B cell (primary cell): ENCODE data around the gene C3. TPM values are rescaled to one million over a fixed set of nuclear protein-coding genes. Genes with fewer than 3 reads are reported as not detected.

Experiments used
- ATAC-seq: fragments of 200-7000 bp; cut with Tn5 transposase; one replicate; pipeline ENCODE4 v1.10.0; 2021; ENCODE audit warnings: low read depth, mild to moderate bottlenecking, moderate number of reproducible peaks, moderate library complexity
- CTCF ChIA-PET: fragments of 350-600 bp; sonication (Branson Sonifier 250); formaldehyde crosslinking; loops from one replicate; lab custom pipeline; 2021; ENCODE audit warnings: antibody characterized with exemption, inconsistent platforms; lab: Charles Lee
- POLR2A ChIA-PET: fragments of 350-600 bp; sonication (Branson Sonifier 250); formaldehyde crosslinking; loops from one replicate; lab custom pipeline; 2021; ENCODE audit warnings: antibody characterized with exemption; lab: Charles Lee
- DNase-seq: peaks from one replicate; pipeline ENCODE4 v3.0.0; 2013
- H2AFZ ChIP-seq: 2 replicates; pipeline ENCODE4 v1.6.1; 2012; ENCODE audit warnings: mild to moderate bottlenecking, low read depth, low read length; ENCODE audit not compliant: insufficient read depth, poor library complexity, severe bottlenecking
- H3K27ac ChIP-seq, 2 donors: 1 replicate in 1 of 2; 2 replicates in 1 of 2; pipeline ENCODE4 v1.5.1; 2012 to 2013; ENCODE audit warnings: low read length in 2 of 2, mild to moderate bottlenecking in 2 of 2, moderate library complexity in 1 of 2
- H3K27me3 ChIP-seq, 4 experiments: fragments of 200-600 bp in 1 of 4; sonication (generic) in 1 of 4; replicated peaks in 1 of 4; 1 replicate in 2 of 4; 2 replicates in 2 of 4; pipeline versions ENCODE4 v1.6.1 to v1.7.0; 2013 to 2016; ENCODE audit warnings: low read length in 3 of 4, mild to moderate bottlenecking in 2 of 4, mixed read lengths in 1 of 4, moderate library complexity in 1 of 4; ENCODE audit not compliant: insufficient read depth in 4 of 4, control insufficient read depth in 3 of 4; ENCODE audit errors: control extremely low read depth in 1 of 4
- H3K36me3 ChIP-seq, 2 experiments: replicated peaks in 1 of 2; 1 replicate in 1 of 2; 2 replicates in 1 of 2; pipeline versions ENCODE4 v1.6.1 to v1.7.1; 2013; ENCODE audit warnings: low read length in 1 of 2; ENCODE audit not compliant: insufficient read depth in 2 of 2, control insufficient read depth in 1 of 2; ENCODE audit errors: control extremely low read depth in 1 of 2, extremely low read depth in 1 of 2
- H3K4me1 ChIP-seq, 2 donors: fragments of 200-600 bp in 1 of 2; sonication (generic) in 1 of 2; 1 replicate in 1 of 2; 2 replicates in 1 of 2; pipeline versions ENCODE4 v1.5.1 to v1.6.1; 2013 to 2017; ENCODE audit warnings: low read length in 2 of 2; ENCODE audit not compliant: control insufficient read depth in 2 of 2, insufficient read depth in 2 of 2
- H3K4me2 ChIP-seq: replicated peaks from 2 replicates; pipeline ENCODE3; 2012; ENCODE audit warnings: mild to moderate bottlenecking, low read depth, low read length; ENCODE audit not compliant: poor library complexity, severe bottlenecking
- H3K4me3 ChIP-seq, 5 experiments: fragments of 200-600 bp in 1 of 5; sonication (generic) in 1 of 5; 1 replicate in 3 of 5; 2 replicates in 2 of 5; pipeline versions ENCODE4 v1.5.1 to v1.7.0; 2011 to 2016; ENCODE audit warnings: low read length in 4 of 5, mild to moderate bottlenecking in 4 of 5, low read depth in 2 of 5, control low read depth in 1 of 5, moderate library complexity in 1 of 5; ENCODE audit not compliant: insufficient read depth in 1 of 5; ENCODE audit errors: control extremely low read depth in 1 of 5, extremely low read depth in 1 of 5
- H3K79me2 ChIP-seq: fragments of 200-600 bp; sonication (generic); one replicate; pipeline ENCODE4 v1.6.0; 2016; ENCODE audit warnings: low read length; ENCODE audit not compliant: control insufficient read depth, insufficient read depth
- H3K9ac ChIP-seq: fragments of 200-600 bp; sonication (generic); 2 replicates; pipeline ENCODE4 v1.6.1; 2017; ENCODE audit warnings: mild to moderate bottlenecking, low read length, moderate library complexity
- H3K9me3 ChIP-seq, 3 donors: one replicate each; pipeline versions ENCODE4 v1.6.1 to v1.7.1; 2013; ENCODE audit warnings: low read length in 2 of 3; ENCODE audit not compliant: control insufficient read depth in 2 of 3, insufficient read depth in 1 of 3; ENCODE audit errors: control extremely low read depth in 1 of 3
- H4K20me1 ChIP-seq: 2 replicates; pipeline ENCODE4 v1.6.0; 2012; ENCODE audit warnings: mild to moderate bottlenecking, low read length; ENCODE audit not compliant: insufficient read depth, control insufficient read depth, poor library complexity, severe bottlenecking
- H3K27ac Mint-ChIP-seq: one replicate; pipeline ENCODE4 v1.8.0; 2021; ENCODE audit warnings: mixed read lengths
- H3K27me3 Mint-ChIP-seq: one replicate; pipeline ENCODE4 v1.8.0; 2021; ENCODE audit warnings: mixed read lengths
- H3K4me1 Mint-ChIP-seq: one replicate; pipeline ENCODE4 v1.8.0; 2021; ENCODE audit warnings: mixed read lengths
- H3K4me3 Mint-ChIP-seq: one replicate; pipeline ENCODE4 v1.8.0; 2021; ENCODE audit warnings: mixed read lengths
- H3K9me3 Mint-ChIP-seq: one replicate; pipeline ENCODE4 v1.8.0; 2022; ENCODE audit warnings: mixed read lengths; ENCODE audit not compliant: insufficient read depth
- CTCF ChIP-seq: fragments of 200-600 bp; IDR thresholded peaks from one replicate; pipeline ENCODE4 v1.8.0; 2022; ENCODE audit warnings: antibody characterized with exemption, mild to moderate bottlenecking
- EZH2 ChIP-seq: IDR thresholded peaks from 2 replicates; pipeline ENCODE4 v1.6.1; 2012; ENCODE audit warnings: borderline replicate concordance, low read depth, mild to moderate bottlenecking, moderate library complexity, low read length; ENCODE audit not compliant: insufficient read depth, poor library complexity, severe bottlenecking
- WGBS: methylation state at CpG from one replicate; pipeline ENCODE4 v1.1.5; 2013; ENCODE audit warnings: missing lambda C conversion rate; ENCODE audit not compliant: insufficient coverage; 5-methylcytosine and 5-hydroxymethylcytosine counted together
- intact Hi-C: fragments of 100-400 bp; cut with micrococcal nuclease; formaldehyde crosslinking; loops from one replicate; pipeline ENCODE4 v1.10.0; 2022
- polyA plus RNA-seq: library from polyadenylated mRNA; depleted of rRNA; stranded (reverse); fragments of >200 nt; gene quantifications from 2 replicates; pipeline ENCODE4 v1.2.3, GENCODE V29; 2012
- total RNA-seq, 2 donors: library from RNA; stranded (reverse); fragments of 120-200 nt in 1 of 2; gene quantifications; 1 replicate in 1 of 2; 2 replicates in 1 of 2; pipeline versions ENCODE4 v1.2.3 to v1.2.4, GENCODE V29; 2013 to 2022

C3 gene
- total and polyA plus RNA-seq, 2 donors (not counting 1 experiment from before 2014, with no cell fraction given), result 0.01 to 0.47 TPM

- DNase-seq (no peak), ATAC-seq (no peak)
- Mint-ChIP-seq H3K27me3 (peaks cover 32% of the 10 kb centered on the region), H3K4me3 (no peak overlapping the region), H3K9me3 (peaks cover 3% of the 10 kb centered on the region), H3K4me1 (peaks cover 12% of the 10 kb centered on the region), H3K27ac (no peak overlapping the region)
- Histone ChIP-seq H3K4me2 (no peak overlapping the region), H3K36me3 (no peaks in the 10 kb centered on the region), H3K9ac (no peak overlapping the region), H3K79me2 (no peaks in the 10 kb centered on the region), H4K20me1 (no peaks in the 10 kb centered on the region), H3K27me3 (peaks cover 0 to 28% (median 3%) of the 10 kb centered on the region in 4 experiments), H3K27ac (no peak overlapping the region), H3K9me3 (no peaks in the 10 kb centered on the region), H3K4me3 (no peak overlapping the region), H2AFZ (no peak overlapping the region), H3K4me1 (peaks cover 3 to 11% of the 10 kb centered on the region in 2 donors)
- TF ChIP-seq EZH2, result no peak
- TF ChIP-seq CTCF, result no peak
- WGBS, result 94% methylated on average over 19 of the region's 20 CpGs
- intact Hi-C loops, result no loop called here
- ChIA-PET POLR2A (no interaction called here), CTCF (no interaction called here)
Observed at GRCh38 chr19:6712692-6713670, 7.5 kb downstream of the C3 start.

- Mint-ChIP-seq H3K4me1 (peaks cover 12% of the 10 kb centered on the region), H3K4me3 (no peak overlapping the region), H3K27ac (no peak overlapping the region), H3K27me3 (peaks cover 32% of the 10 kb centered on the region), H3K9me3 (no peaks in the 10 kb centered on the region)
- no peaks in the 10 kb centered on the region for H3K9me3 ChIP-seq
- ChIA-PET CTCF (interaction anchor here (0.8 kb wide), 1 partner anchor 196 kb away, joined by 3 read pairs; no protein-coding TSS in a partner anchor), POLR2A (no interaction called here)
- no peaks in the 10 kb centered on the region for H4K20me1 ChIP-seq
- ATAC-seq (no peak), DNase-seq (no peak)
- no peak overlapping the region for H3K4me3 ChIP-seq
- intact Hi-C loops, result no loop called here
- no peak for TF ChIP-seq CTCF
- TF ChIP-seq EZH2, result no peak
- H3K9ac ChIP-seq, result no peak overlapping the region
- H2AFZ ChIP-seq, result no peak overlapping the region
- no peaks in the 10 kb centered on the region for H3K36me3 ChIP-seq
- peaks cover 3 to 11% of the 10 kb centered on the region in 2 donors for H3K4me1 ChIP-seq
- 95% methylated on average over 16 of the region's 16 CpGs for WGBS
- H3K4me2 ChIP-seq, result no peak overlapping the region
- no peak overlapping the region for H3K27ac ChIP-seq
- H3K79me2 ChIP-seq, result no peaks in the 10 kb centered on the region
- peaks cover 0 to 28% (median 5%) of the 10 kb centered on the region in 4 experiments for H3K27me3 ChIP-seq
Observed at GRCh38 chr19:6712231-6712630, 8.2 kb downstream of the C3 start.
